Spleen (tissue), 11 donors: ENCODE measurements around the gene PDE6A. TPM values are rescaled to one million over a fixed set of nuclear protein-coding genes. Genes with fewer than 3 reads are reported as not detected.

ENCODE experiments used
- DNase-seq: peaks from one replicate; pipeline ENCODE4 v3.0.0-alpha.2; 2020
- H3K27ac ChIP-seq, 8 donors: fragments of 200-600 bp; sonication (generic) in 7 of 8; 1 replicate in 4 of 8; 2 replicates in 4 of 8; pipeline versions ENCODE4 v1.5.0 to v1.8.0; 2016 to 2021; ENCODE audit warnings: inconsistent platforms in 4 of 8, mild to moderate bottlenecking in 4 of 8, moderate library complexity in 1 of 8
- H3K27me3 ChIP-seq, 7 donors: fragments of 200-600 bp; sonication (generic) in 6 of 7; replicated peaks in 1 of 7; 1 replicate in 4 of 7; 2 replicates in 3 of 7; pipeline versions ENCODE4 v1.5.0 to v1.8.0; 2016 to 2021; ENCODE audit warnings: inconsistent platforms in 3 of 7, mild to moderate bottlenecking in 1 of 7
- H3K36me3 ChIP-seq, 6 donors: fragments of 200-600 bp; sonication (generic) in 5 of 6; 1 replicate in 4 of 6; 2 replicates in 2 of 6; pipeline versions ENCODE4 v1.5.0 to v1.8.0; 2016 to 2021; ENCODE audit warnings: inconsistent platforms in 2 of 6
- H3K4me1 ChIP-seq, 6 donors: fragments of 200-600 bp; sonication (generic) in 5 of 6; 1 replicate in 3 of 6; 2 replicates in 3 of 6; pipeline versions ENCODE4 v1.5.0 to v1.8.0; 2016 to 2021; ENCODE audit warnings: inconsistent platforms in 3 of 6
- H3K4me3 ChIP-seq, 8 donors: fragments of 200-600 bp; sonication (generic) in 7 of 8; 1 replicate in 4 of 8; 2 replicates in 4 of 8; pipeline versions ENCODE4 v1.5.0 to v1.8.0; 2016 to 2021; ENCODE audit warnings: inconsistent platforms in 4 of 8, mild to moderate bottlenecking in 4 of 8, moderate library complexity in 2 of 8
- H3K9me3 ChIP-seq, 8 donors: fragments of 200-600 bp; sonication (generic) in 7 of 8; 1 replicate in 4 of 8; 2 replicates in 4 of 8; pipeline versions ENCODE4 v1.5.0 to v1.8.0; 2016 to 2021; ENCODE audit warnings: inconsistent platforms in 4 of 8
- POLR2A ChIP-seq, 3 donors: fragments of 450-650 bp; IDR thresholded peaks; one replicate each; pipeline ENCODE4 v1.5.1; 2017; ENCODE audit warnings: antibody characterized with exemption in 3 of 3, mild to moderate bottlenecking in 1 of 3
- POLR2AphosphoS5 ChIP-seq, 3 donors: sonication (generic); formaldehyde crosslinking; IDR thresholded peaks; one replicate each; pipeline ENCODE4 v1.5.1; 2017; ENCODE audit warnings: antibody characterized with exemption in 3 of 3
- WGBS, 5 donors: extraction: QIAGEN DNeasy Blood & Tissue Kit in 3 of 5; methylation state at CpG; one replicate each; pipeline versions ENCODE4 v1.1.5 to v1.1.7; 2013 to 2018; 5-methylcytosine and 5-hydroxymethylcytosine counted together
- intact Hi-C: fragments of 100-400 bp; cut with DNase I; formaldehyde crosslinking; loops from one replicate; pipeline ENCODE4 v1.15.0; 2023; ENCODE audit warnings: low total_unique reads
- polyA plus RNA-seq, 3 donors: library from polyadenylated mRNA; stranded (reverse); fragments of 200-250 nt; gene quantifications; one replicate each; pipeline ENCODE4 v1.2.1, GENCODE V29; 2013
- total RNA-seq, 7 donors: library from RNA; depleted of rRNA in 3 of 7; stranded (reverse); fragments of >200 nt in 3 of 7; fragmentation: NEBNext Ultra II Directional in 4 of 7; extraction: Animal tissue kit (Norgen Biotek cat#: 25700) in 4 of 7; gene quantifications; one replicate each; pipeline versions ENCODE4 v1.1.0 to v1.2.1, GENCODE V29; 2016 to 2021
- TF ChIP-seq, protein P1 (sequence below), 11 experiments: fragments of 200-600 bp in 7 of 11; fragments of 450-650 bp in 4 of 11; sonication (generic) in 4 of 11; IDR thresholded peaks in 8 of 11; conservative IDR thresholded peaks in 3 of 11; 1 replicate in 7 of 11; 2 replicates in 4 of 11; pipeline versions ENCODE4 v1.4.0 to v1.8.0; 2016 to 2021; ENCODE audit warnings: antibody characterized with exemption in 11 of 11, inconsistent platforms in 4 of 11, mild to moderate bottlenecking in 1 of 11
- donor health status: healthy with polysubstance abuse.
- donor health status: DM: no; HTN: no; CAD: no; lungs with moderate emphysema.
- donor health status: DM: no; HTN: no; CAD: no.
- donor health status: Bipolar disorder and iron deficiency.
- donor health status: healthy.
- donor health status: DM: no; HTN: no; CAD: no.
- donor health status: DM: yes; HTN: yes; CAD: no.

Gene PDE6A
- total and polyA plus RNA-seq, 10 donors = not detected

GRCh38 chr5:149942199-149942598, 2.4 kb downstream of the PDE6A start:
- Histone ChIP-seq H3K27me3 (no peaks in the 10 kb centered on the region), H3K4me1 (peaks cover 0 to 30% (median 3%) of the 10 kb centered on the region in 6 donors), H3K4me3 (no peak overlapping the region), H3K27ac (no peak overlapping the region), H3K9me3 (no peaks in the 10 kb centered on the region), H3K36me3 (no peaks in the 10 kb centered on the region)
- WGBS, 5 donors = 87 to 97% (median 96%) methylated on average over 2 of the region's 2 CpGs
- intact Hi-C loops = no loop called here
- TF ChIP-seq POLR2A (IDR thresholded peaks at IDR 0.05) (no peak), POLR2AphosphoS5 (IDR thresholded peaks at IDR 0.05) (no peak)
- TF ChIP-seq, protein P1, sequence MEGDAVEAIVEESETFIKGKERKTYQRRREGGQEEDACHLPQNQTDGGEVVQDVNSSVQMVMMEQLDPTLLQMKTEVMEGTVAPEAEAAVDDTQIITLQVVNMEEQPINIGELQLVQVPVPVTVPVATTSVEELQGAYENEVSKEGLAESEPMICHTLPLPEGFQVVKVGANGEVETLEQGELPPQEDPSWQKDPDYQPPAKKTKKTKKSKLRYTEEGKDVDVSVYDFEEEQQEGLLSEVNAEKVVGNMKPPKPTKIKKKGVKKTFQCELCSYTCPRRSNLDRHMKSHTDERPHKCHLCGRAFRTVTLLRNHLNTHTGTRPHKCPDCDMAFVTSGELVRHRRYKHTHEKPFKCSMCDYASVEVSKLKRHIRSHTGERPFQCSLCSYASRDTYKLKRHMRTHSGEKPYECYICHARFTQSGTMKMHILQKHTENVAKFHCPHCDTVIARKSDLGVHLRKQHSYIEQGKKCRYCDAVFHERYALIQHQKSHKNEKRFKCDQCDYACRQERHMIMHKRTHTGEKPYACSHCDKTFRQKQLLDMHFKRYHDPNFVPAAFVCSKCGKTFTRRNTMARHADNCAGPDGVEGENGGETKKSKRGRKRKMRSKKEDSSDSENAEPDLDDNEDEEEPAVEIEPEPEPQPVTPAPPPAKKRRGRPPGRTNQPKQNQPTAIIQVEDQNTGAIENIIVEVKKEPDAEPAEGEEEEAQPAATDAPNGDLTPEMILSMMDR (IDR thresholded peaks at IDR 0.05 in 8 of 11, conservative IDR thresholded peaks at IDR 0.05 in 3 of 11) = no peak
- DNase-seq = no peak

DNA sequence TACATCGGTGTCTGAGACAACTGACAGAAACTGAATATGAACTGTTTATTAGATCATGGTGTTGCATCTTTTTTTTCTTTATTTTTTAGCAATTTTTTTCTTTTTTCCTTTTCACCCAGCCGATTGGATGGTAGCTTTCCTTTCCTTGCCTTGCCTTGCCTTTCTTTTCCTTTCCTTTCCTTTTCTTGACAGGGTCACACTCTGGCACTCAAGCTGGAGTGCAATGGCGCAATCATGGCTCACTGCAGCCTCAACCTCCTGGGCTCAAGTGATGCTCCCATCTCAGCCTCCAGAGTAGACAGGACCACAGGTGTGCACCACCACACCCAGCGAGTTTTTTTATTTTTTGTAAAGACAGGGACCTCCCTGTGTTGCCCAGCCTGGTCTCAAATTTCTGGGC, 2.8 kb downstream of the PDE6A start:
- intact Hi-C loops = no loop called here
- TF ChIP-seq POLR2A (IDR thresholded peaks at IDR 0.05) = no peak
- TF ChIP-seq POLR2AphosphoS5 (IDR thresholded peaks at IDR 0.05) = no peak
- TF ChIP-seq, protein P1 (IDR thresholded peaks at IDR 0.05 in 8 of 11, conservative IDR thresholded peaks at IDR 0.05 in 3 of 11) = no peak
- 86 to 93% (median 92%) methylated on average over 4 of the region's 4 CpGs for WGBS, 5 donors
- no peak for DNase-seq
- Histone ChIP-seq H3K36me3 (no peaks in the 10 kb centered on the region), H3K27ac (no peak overlapping the region), H3K9me3 (no peaks in the 10 kb centered on the region), H3K27me3 (no peaks in the 10 kb centered on the region), H3K4me3 (no peak overlapping the region), H3K4me1 (peaks cover 0 to 30% (median 3%) of the 10 kb centered on the region in 6 donors)

- no peaks in the 10 kb centered on the region for H3K36me3 ChIP-seq
- intact Hi-C loops = no loop called here
- H3K27me3 ChIP-seq = no peaks in the 10 kb centered on the region
- H3K4me1 ChIP-seq = peaks cover 0 to 30% (median 3%) of the 10 kb centered on the region in 6 donors
- H3K4me3 ChIP-seq = no peak overlapping the region
- 71 to 86% (median 75%) methylated on average over 5 of the region's 5 CpGs for WGBS, 5 donors
- no peak overlapping the region for H3K27ac ChIP-seq
- DNase-seq = no peak
- no peak for TF ChIP-seq POLR2AphosphoS5 (IDR thresholded peaks at IDR 0.05)
- TF ChIP-seq POLR2A (IDR thresholded peaks at IDR 0.05) = no peak
- TF ChIP-seq, protein P1 (IDR thresholded peaks at IDR 0.05 in 8 of 11, conservative IDR thresholded peaks at IDR 0.05 in 3 of 11) = no peak
- H3K9me3 ChIP-seq = no peaks in the 10 kb centered on the region
These were observed 3.5 kb downstream of the PDE6A start for GRCh38 chr5:149940941-149941644.

GRCh38 chr5:149940077-149940574, 4.5 kb downstream of the PDE6A start:
- Histone ChIP-seq H3K4me1 (peaks cover 0 to 30% (median 3%) of the 10 kb centered on the region in 6 donors), H3K27me3 (no peaks in the 10 kb centered on the region), H3K4me3 (no peak overlapping the region), H3K9me3 (no peaks in the 10 kb centered on the region), H3K27ac (peak overlapping the region in 2 of 8 donors; percentile 24 to 42), H3K36me3 (no peaks in the 10 kb centered on the region)
- DNase-seq = no peak
- intact Hi-C loops = no loop called here
- no peak for TF ChIP-seq POLR2AphosphoS5 (IDR thresholded peaks at IDR 0.05)
- TF ChIP-seq, protein P1 (IDR thresholded peaks at IDR 0.05 in 8 of 11, conservative IDR thresholded peaks at IDR 0.05 in 3 of 11) = no peak
- TF ChIP-seq POLR2A (IDR thresholded peaks at IDR 0.05) = no peak
- 51 to 70% (median 66%) methylated on average over 9 of the region's 9 CpGs for WGBS, 5 donors
